ENCODE results near the gene VPS25. TPM values are rescaled to one million over a fixed set of nuclear protein-coding genes. Genes with fewer than 3 reads are reported as not detected.

The VPS25 gene
- total and polyA plus RNA-seq, 9 of the 15 experiments (the other 6 are each of a cell fraction or from before 2014, with no cell fraction given), result 123 to 352 (median 180) TPM

GRCh38 chr17:42773290-42774035 lies at the start of gene VPS25 (continued):
- TF ChIP-seq ZNF518B (CRISPR knock-in tag; IDR thresholded peaks at IDR 0.05) (no peak), ZNF655 (CRISPR knock-in tag; IDR thresholded peaks at IDR 0.05) (no peak), STAT5A (IDR thresholded peaks at IDR 0.05; ENCODE audit: borderline replicate concordance, low read length) (peak; percentile 34; the same call in 1 of the 2 replicates), DIDO1 (tag; IDR thresholded peaks at IDR 0.05; ENCODE audit: low read depth) (peak; percentile 83), NFIX (CRISPR knock-in tag; IDR thresholded peaks at IDR 0.05; ENCODE audit: low read depth) (no peak), PATZ1 (CRISPR knock-in tag; IDR thresholded peaks at IDR 0.05; ENCODE audit: borderline replicate concordance) (no peak), ZHX1 (conservative IDR thresholded peaks at IDR 0.05; ENCODE audit: low read length) (no peak), GATA2 (CRISPR knock-in tag; IDR thresholded peaks at IDR 0.05) (no peak), STAT5B (CRISPR knock-in tag; IDR thresholded peaks at IDR 0.05) (no peak), USF2 (CRISPR knock-in tag; IDR thresholded peaks at IDR 0.05) (no peak), MECOM (CRISPR knock-in tag; IDR thresholded peaks at IDR 0.05) (no peak), ZNF778 (CRISPR knock-in tag; IDR thresholded peaks at IDR 0.05) (no peak), MEF2A (IDR thresholded peaks at IDR 0.05; ENCODE audit: control insufficient read depth, low read depth, low read length) (peak; percentile 37; the same call in 1 of the 2 replicates), ZNF224 (CRISPR knock-in tag; IDR thresholded peaks at IDR 0.05) (no peak), RUNX1 (IDR thresholded peaks at IDR 0.05; ENCODE audit: low read depth) (no peak; the same call in 1 of the 2 replicates), MCM5 (IDR thresholded peaks at IDR 0.05; ENCODE audit: low read depth) (no peak), NFXL1 (CRISPR knock-in tag; IDR thresholded peaks at IDR 0.05) (no peak), CREM (IDR thresholded peaks at IDR 0.05; ENCODE audit: low read depth) (peak; percentile 80)
